Activated naive CD8-positive, alpha-beta T cell treated with anti-CD3 and anti-CD28 coated beads for 36 hours (primary cell): Measurements from ENCODE around the gene ZNF423. TPM values are rescaled to one million over a fixed set of nuclear protein-coding genes. Genes with fewer than 3 reads are reported as not detected.

ENCODE experiments used
- DNase-seq: peaks from one replicate; pipeline ENCODE4 v3.0.0; 2021
- H3K27ac Mint-ChIP-seq: one replicate; pipeline ENCODE4 v1.8.0; 2022; ENCODE audit warnings: mild to moderate bottlenecking, moderate library complexity, mixed read lengths
- H3K27me3 Mint-ChIP-seq: one replicate; pipeline ENCODE4 v1.8.0; 2022; ENCODE audit warnings: mild to moderate bottlenecking, mixed read lengths
- H3K36me3 Mint-ChIP-seq: one replicate; pipeline ENCODE4 v1.8.0; 2021; ENCODE audit warnings: mild to moderate bottlenecking, mixed read lengths
- H3K4me1 Mint-ChIP-seq: one replicate; pipeline ENCODE4 v1.8.0; 2021; ENCODE audit warnings: mixed read lengths
- H3K4me3 Mint-ChIP-seq: one replicate; pipeline ENCODE4 v1.8.0; 2022; ENCODE audit warnings: mild to moderate bottlenecking, moderate library complexity, mixed read lengths
- H3K9me3 Mint-ChIP-seq: one replicate; pipeline ENCODE4 v1.8.0; 2022; ENCODE audit warnings: mixed read lengths
- total RNA-seq, 2 experiments: library from RNA; stranded (reverse); gene quantifications; one replicate each; pipeline ENCODE4 v1.2.3, GENCODE V29; 2021

ZNF423 gene
- total RNA-seq, 2 experiments from 2014 or later = not detected

DNA sequence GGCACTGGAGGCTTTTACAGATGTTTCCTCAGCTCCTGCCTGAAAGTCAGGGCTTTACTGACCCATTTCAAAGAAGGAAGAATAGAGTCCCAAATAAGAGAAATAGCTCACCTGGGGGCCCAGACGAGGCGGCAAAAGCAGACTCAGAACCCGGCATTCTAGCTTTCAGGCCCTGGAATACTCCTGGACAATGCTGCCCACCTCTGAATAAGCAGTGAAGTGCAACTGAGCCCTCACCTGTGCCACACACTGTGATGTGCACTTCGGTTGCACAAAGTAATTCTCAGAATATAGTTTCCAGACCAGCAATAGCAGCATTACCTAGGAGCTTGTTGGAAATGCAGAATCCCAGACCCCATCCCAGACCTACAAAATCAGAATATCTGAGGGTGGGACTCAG, 54.6 kb downstream of the ZNF423 start:
- DNase-seq = no peak
- no peaks in the 10 kb centered on the region for H3K36me3 Mint-ChIP-seq
- H3K9me3 Mint-ChIP-seq = no peaks in the 10 kb centered on the region
- H3K4me1 Mint-ChIP-seq = no peaks in the 10 kb centered on the region
- no peak overlapping the region for H3K27ac Mint-ChIP-seq
- H3K27me3 Mint-ChIP-seq = no peaks in the 10 kb centered on the region
- no peak overlapping the region for H3K4me3 Mint-ChIP-seq

DNA sequence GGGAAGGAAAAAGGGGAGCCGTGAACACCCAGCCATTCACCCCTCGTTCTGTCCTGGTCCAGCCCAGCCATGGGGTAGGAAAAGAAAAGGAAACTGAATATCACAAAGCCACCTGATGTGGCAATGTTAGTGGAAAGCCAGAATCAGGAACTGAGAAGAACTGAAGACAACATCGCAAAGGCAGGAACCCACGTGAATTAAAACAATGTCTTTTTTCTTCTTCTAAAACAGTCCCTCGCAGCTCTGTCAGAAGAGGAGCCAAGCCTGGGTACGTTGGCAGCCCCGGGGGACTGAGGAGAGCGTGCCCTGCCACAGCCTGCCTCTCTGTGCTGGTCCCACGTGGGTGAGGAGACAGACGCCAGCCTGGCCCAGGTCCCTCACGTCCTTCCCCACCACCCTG, 55.0 kb downstream of the ZNF423 start:
- Mint-ChIP-seq H3K27me3 (no peaks in the 10 kb centered on the region), H3K9me3 (no peaks in the 10 kb centered on the region), H3K27ac (no peak overlapping the region), H3K4me3 (no peak overlapping the region), H3K4me1 (no peaks in the 10 kb centered on the region), H3K36me3 (no peaks in the 10 kb centered on the region)
- DNase-seq = no peak

- no peak for DNase-seq
- Mint-ChIP-seq H3K4me3 (no peak overlapping the region), H3K4me1 (no peaks in the 10 kb centered on the region), H3K36me3 (no peaks in the 10 kb centered on the region), H3K27ac (no peak overlapping the region), H3K27me3 (no peaks in the 10 kb centered on the region), H3K9me3 (no peaks in the 10 kb centered on the region)
Observed at GRCh38 chr16:49800441-49800840, 55.5 kb downstream of the ZNF423 start.

- H3K9me3 Mint-ChIP-seq = no peaks in the 10 kb centered on the region
- no peak overlapping the region for H3K27ac Mint-ChIP-seq
Observed at GRCh38 chr16:49799172-49799571, 56.7 kb downstream of the ZNF423 start.

GRCh38 chr16:49795513-49795912, 60.4 kb downstream of the ZNF423 start:
- no peaks in the 10 kb centered on the region for H3K4me1 Mint-ChIP-seq
- DNase-seq = no peak
- H3K27ac Mint-ChIP-seq = no peak overlapping the region
- no peaks in the 10 kb centered on the region for H3K27me3 Mint-ChIP-seq
- no peaks in the 10 kb centered on the region for H3K9me3 Mint-ChIP-seq
- H3K4me3 Mint-ChIP-seq = no peak overlapping the region
- no peaks in the 10 kb centered on the region for H3K36me3 Mint-ChIP-seq

More at GRCh38 chr16:49799172-49799571, 56.7 kb downstream of the ZNF423 start:
- no peaks in the 10 kb centered on the region for H3K36me3 Mint-ChIP-seq
- DNase-seq = no peak
- H3K4me1 Mint-ChIP-seq = no peaks in the 10 kb centered on the region
- H3K27me3 Mint-ChIP-seq = no peaks in the 10 kb centered on the region
- H3K4me3 Mint-ChIP-seq = no peak overlapping the region

- no peaks in the 10 kb centered on the region for H3K4me1 Mint-ChIP-seq
- no peaks in the 10 kb centered on the region for H3K27me3 Mint-ChIP-seq
- no peak overlapping the region for H3K27ac Mint-ChIP-seq
- no peak overlapping the region for H3K4me3 Mint-ChIP-seq
- no peaks in the 10 kb centered on the region for H3K9me3 Mint-ChIP-seq
- no peaks in the 10 kb centered on the region for H3K36me3 Mint-ChIP-seq
- DNase-seq = no peak
Observed at GRCh38 chr16:49793244-49793643, 62.7 kb downstream of the ZNF423 start.

- Mint-ChIP-seq H3K27ac (no peak overlapping the region), H3K4me1 (no peaks in the 10 kb centered on the region), H3K27me3 (no peaks in the 10 kb centered on the region), H3K36me3 (no peaks in the 10 kb centered on the region), H3K4me3 (no peak overlapping the region), H3K9me3 (no peaks in the 10 kb centered on the region)
- DNase-seq = no peak
Observed at GRCh38 chr16:49789616-49790015, 66.3 kb downstream of the ZNF423 start.

DNA sequence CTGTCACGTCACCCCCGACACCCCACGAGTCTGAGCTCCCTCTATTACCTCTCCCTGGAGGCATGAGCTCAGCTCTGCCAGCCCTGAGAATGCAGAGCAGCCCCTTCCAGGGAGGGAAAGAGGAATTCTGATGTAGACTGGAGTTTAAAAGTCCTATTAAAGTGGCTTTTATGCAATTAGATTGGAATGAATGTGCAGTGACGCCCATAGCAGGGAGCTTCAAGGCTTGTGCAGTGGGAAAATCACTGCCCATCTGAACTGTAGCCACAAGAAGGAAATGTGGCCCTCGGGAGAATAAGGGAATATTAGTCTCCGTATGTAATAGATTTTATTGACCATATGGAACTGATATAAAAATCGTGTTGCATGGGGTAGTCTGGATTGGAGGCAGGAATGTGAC, 66.9 kb downstream of the ZNF423 start:
- H3K4me3 Mint-ChIP-seq = no peak overlapping the region

DNA sequence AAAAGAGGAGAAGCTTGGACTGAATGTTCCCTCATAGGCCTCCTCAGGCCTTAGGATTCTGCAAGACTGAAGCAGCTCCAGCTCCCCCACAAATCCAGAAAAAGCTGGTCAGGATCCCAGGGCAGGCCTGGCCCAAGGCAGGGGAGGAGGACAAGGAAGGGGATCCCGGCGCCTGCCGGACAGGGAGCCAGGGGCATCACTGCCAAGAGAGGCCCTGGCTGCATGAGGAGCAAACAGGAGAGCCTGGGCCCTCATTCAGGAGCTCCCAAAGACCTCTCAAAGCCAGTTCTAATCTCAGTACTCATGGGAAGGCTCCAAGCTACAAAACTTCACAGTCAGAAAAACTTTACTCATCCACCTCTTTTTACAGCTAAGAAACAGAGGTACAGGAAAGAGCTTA, 67.3 kb downstream of the ZNF423 start:
- no peak for DNase-seq
- no peak overlapping the region for H3K4me3 Mint-ChIP-seq
- H3K27ac Mint-ChIP-seq = no peak overlapping the region
- no peaks in the 10 kb centered on the region for H3K27me3 Mint-ChIP-seq
- H3K36me3 Mint-ChIP-seq = no peaks in the 10 kb centered on the region
- H3K9me3 Mint-ChIP-seq = no peaks in the 10 kb centered on the region
- no peaks in the 10 kb centered on the region for H3K4me1 Mint-ChIP-seq

More for the DNA sequence above, 66.9 kb downstream of the ZNF423 start:
- Mint-ChIP-seq H3K27ac (no peak overlapping the region), H3K27me3 (no peaks in the 10 kb centered on the region), H3K36me3 (no peaks in the 10 kb centered on the region), H3K9me3 (no peaks in the 10 kb centered on the region), H3K4me1 (no peaks in the 10 kb centered on the region)
- DNase-seq = no peak

- no peaks in the 10 kb centered on the region for H3K4me1 Mint-ChIP-seq
- H3K27ac Mint-ChIP-seq = no peak overlapping the region
- no peak overlapping the region for H3K4me3 Mint-ChIP-seq
- no peak for DNase-seq
- H3K36me3 Mint-ChIP-seq = no peaks in the 10 kb centered on the region
- H3K27me3 Mint-ChIP-seq = no peaks in the 10 kb centered on the region
- no peaks in the 10 kb centered on the region for H3K9me3 Mint-ChIP-seq
Observed at GRCh38 chr16:49786926-49787557, 68.9 kb downstream of the ZNF423 start.

DNA sequence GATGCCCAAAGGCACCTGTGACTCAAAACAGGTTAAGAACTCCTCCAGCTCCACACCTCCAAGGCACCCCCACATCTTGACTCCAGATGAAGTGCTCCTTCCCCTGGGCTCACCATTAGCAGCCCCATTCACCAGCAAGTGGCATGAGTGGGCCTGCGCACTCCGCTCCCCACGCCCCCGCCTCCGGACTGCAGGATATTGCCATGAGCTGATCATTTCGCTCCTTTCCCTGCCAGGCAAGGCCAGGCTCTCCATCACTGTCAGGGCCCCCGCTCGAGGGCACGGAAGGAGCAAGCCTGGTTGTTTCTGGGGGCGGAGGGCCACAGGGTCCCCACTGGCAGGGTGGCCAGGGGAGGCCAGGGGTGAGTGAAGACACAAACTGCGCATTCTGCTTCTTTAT, 69.9 kb downstream of the ZNF423 start:
- no peaks in the 10 kb centered on the region for H3K9me3 Mint-ChIP-seq
- H3K36me3 Mint-ChIP-seq = no peaks in the 10 kb centered on the region
- no peak for DNase-seq
- H3K27ac Mint-ChIP-seq = no peak overlapping the region
- H3K27me3 Mint-ChIP-seq = no peaks in the 10 kb centered on the region
- H3K4me1 Mint-ChIP-seq = no peaks in the 10 kb centered on the region
- no peak overlapping the region for H3K4me3 Mint-ChIP-seq

GRCh38 chr16:49782405-49782804, 73.5 kb downstream of the ZNF423 start:
- H3K27ac Mint-ChIP-seq = no peak overlapping the region
- H3K4me3 Mint-ChIP-seq = no peak overlapping the region
- DNase-seq = no peak
- H3K36me3 Mint-ChIP-seq = no peaks in the 10 kb centered on the region
- no peaks in the 10 kb centered on the region for H3K9me3 Mint-ChIP-seq
- H3K4me1 Mint-ChIP-seq = no peaks in the 10 kb centered on the region
- no peaks in the 10 kb centered on the region for H3K27me3 Mint-ChIP-seq

DNA sequence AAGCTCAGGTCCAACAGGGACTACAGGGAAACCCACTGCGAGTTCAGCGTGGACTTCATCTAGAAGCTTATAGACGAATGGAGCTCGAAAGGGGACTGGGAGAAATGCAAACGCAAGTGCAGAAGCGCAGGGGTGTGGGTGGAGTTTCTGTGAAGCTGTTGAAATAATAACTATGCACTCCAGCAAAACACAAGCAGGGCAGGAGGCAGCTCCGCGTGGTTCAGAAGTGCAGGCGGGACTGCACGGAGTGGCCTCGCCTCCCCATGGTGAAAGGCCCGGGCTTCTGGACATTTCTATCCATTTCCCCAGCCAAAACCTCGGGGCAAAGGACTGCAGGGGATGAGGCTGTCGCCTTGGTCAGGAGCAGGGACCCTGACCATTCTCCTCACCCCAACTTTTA, 74.5 kb downstream of the ZNF423 start:
- Mint-ChIP-seq H3K36me3 (no peaks in the 10 kb centered on the region), H3K4me1 (no peaks in the 10 kb centered on the region), H3K4me3 (no peak overlapping the region), H3K9me3 (no peaks in the 10 kb centered on the region), H3K27ac (no peak overlapping the region), H3K27me3 (no peaks in the 10 kb centered on the region)
- no peak for DNase-seq

GRCh38 chr16:49780433-49780832, 75.5 kb downstream of the ZNF423 start:
- no peaks in the 10 kb centered on the region for H3K9me3 Mint-ChIP-seq
- H3K36me3 Mint-ChIP-seq = no peaks in the 10 kb centered on the region
- H3K4me1 Mint-ChIP-seq = no peaks in the 10 kb centered on the region
- H3K27me3 Mint-ChIP-seq = no peaks in the 10 kb centered on the region
- no peak for DNase-seq
- no peak overlapping the region for H3K4me3 Mint-ChIP-seq
- H3K27ac Mint-ChIP-seq = no peak overlapping the region

GRCh38 chr16:49779979-49780378, 75.9 kb downstream of the ZNF423 start:
- Mint-ChIP-seq H3K27ac (no peak overlapping the region), H3K9me3 (no peaks in the 10 kb centered on the region), H3K4me3 (no peak overlapping the region), H3K4me1 (no peaks in the 10 kb centered on the region), H3K27me3 (no peaks in the 10 kb centered on the region), H3K36me3 (no peaks in the 10 kb centered on the region)
- no peak for DNase-seq

DNA sequence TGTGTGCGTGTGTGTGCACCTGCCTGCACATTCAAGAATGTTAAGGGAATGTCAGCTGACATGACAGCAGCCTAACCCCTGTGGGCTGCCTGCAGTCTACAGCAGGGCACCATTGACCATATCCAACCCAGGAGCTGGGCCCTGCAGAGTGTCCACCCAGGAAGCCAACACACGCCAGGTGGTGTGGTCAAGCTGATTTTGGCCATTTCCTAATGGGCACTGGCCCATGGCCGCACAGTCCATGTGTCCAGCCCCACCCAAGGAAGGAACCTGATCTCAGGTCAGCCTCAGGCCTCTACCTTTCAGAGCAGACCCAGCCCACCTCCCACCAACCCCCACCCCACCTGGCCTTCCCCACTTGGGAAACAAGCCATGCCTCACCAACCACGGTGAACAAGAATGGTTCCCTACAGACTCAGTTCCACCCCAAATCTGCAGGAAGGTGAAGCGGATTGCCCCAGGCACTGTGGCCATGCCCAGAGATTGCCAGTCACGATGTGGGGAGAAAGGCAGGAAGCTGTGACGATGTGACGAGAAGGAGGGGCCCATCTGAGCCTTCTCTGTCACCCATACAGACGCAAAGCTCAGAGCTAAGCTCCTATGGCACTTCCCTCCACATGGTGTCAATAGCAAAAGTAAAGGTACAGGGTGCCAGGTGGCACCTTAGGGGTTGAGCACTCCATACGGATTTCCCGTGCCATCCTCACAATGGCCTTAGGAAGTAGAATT, 77.5 kb downstream of the ZNF423 start:
- no peak for DNase-seq
- Mint-ChIP-seq H3K4me3 (no peak overlapping the region), H3K36me3 (no peaks in the 10 kb centered on the region), H3K4me1 (no peaks in the 10 kb centered on the region), H3K27me3 (no peaks in the 10 kb centered on the region), H3K9me3 (no peaks in the 10 kb centered on the region), H3K27ac (no peak overlapping the region)
